ENCODE results near the gene AGBL4. TPM values are rescaled to one million over a fixed set of nuclear protein-coding genes. Genes with fewer than 3 reads are reported as not detected.

The AGBL4 gene
- total and polyA plus RNA-seq, 2 of the 13 experiments (the other 11 are each of a cell fraction or from before 2014, with no cell fraction given) = not detected

GRCh38 chr1:48767975-48768510, 1255.7 kb downstream of the AGBL4 start:
- no peaks in the 10 kb centered on the region for H4K20me1 ChIP-seq (ENCODE audit: insufficient read depth, low read length)
- TF ChIP-seq NAIF1 (CRISPR knock-in tag; IDR thresholded peaks at IDR 0.05; ENCODE audit: borderline replicate concordance) = no peak
- TF ChIP-seq ZNF580 (CRISPR knock-in tag; IDR thresholded peaks at IDR 0.05; ENCODE audit: borderline replicate concordance, low read depth) = no peak
- TF ChIP-seq GPN1 (CRISPR knock-in tag; IDR thresholded peaks at IDR 0.05; ENCODE audit: borderline replicate concordance) = no peak
- TF ChIP-seq ZFP41 (CRISPR knock-in tag; IDR thresholded peaks at IDR 0.05; ENCODE audit: borderline replicate concordance) = no peak
- TF ChIP-seq ZNF235 (CRISPR knock-in tag; IDR thresholded peaks at IDR 0.05; ENCODE audit: borderline replicate concordance) = no peak
- ChIA-PET CTCF (ENCODE audit: low intra/inter-chr PET ratio, low total read pairs) (no interaction called here), POLR2A (no interaction called here)
- H3K79me2 ChIP-seq (ENCODE audit: insufficient read depth, low read length) = no peaks in the 10 kb centered on the region
- DNase-seq (ENCODE audit: low spot score) (no peak), ATAC-seq (no peak), FAIRE-seq (no peak)
- H3K4me1 ChIP-seq (ENCODE audit: insufficient read depth, low read length) = peaks cover 4% of the 10 kb centered on the region
- no peaks in the 10 kb centered on the region for H3K9me3 ChIP-seq (ENCODE audit: low read length)
- no peak overlapping the region for H3K4me3 ChIP-seq (replicated peaks in 1 of 3; ENCODE audit: insufficient read depth in 1 of 3, low read depth in 2 of 3, low read length in 3 of 3)
- in situ Hi-C loops (cut with HindIII; ENCODE audit: extremely low pct_ligation_motif_present, low pct_unique_long_range_greater_than_20kb) (no loop called here), intact Hi-C loops (cut with micrococcal nuclease; ENCODE audit: unreplicated experiment) (no loop called here)
- no peak overlapping the region for H2AFZ ChIP-seq (ENCODE audit: low read length)
- no peaks in the 10 kb centered on the region for H3K36me3 ChIP-seq (replicated peaks in 1 of 2; ENCODE audit: control insufficient read depth in 1 of 2, insufficient read depth in 2 of 2, low read length in 2 of 2)
- no peak overlapping the region for H3K27ac ChIP-seq (ENCODE audit: extremely low read length, insufficient read depth, low read length)
- no peaks in the 10 kb centered on the region for H3K27me3 ChIP-seq (ENCODE audit: control insufficient read depth in 1 of 2, insufficient read depth in 2 of 2, low read length in 2 of 2)
- H3K4me2 ChIP-seq (ENCODE audit: low read depth, low read length) = no peak overlapping the region
- no TSS peak for BruUV-seq (replicated peaks)
- H3K9ac ChIP-seq (ENCODE audit: insufficient read depth, low read depth, low read length) = no peak overlapping the region

GRCh38 chr1:48765335-48765734, 1258.4 kb downstream of the AGBL4 start:
- Histone ChIP-seq H3K27ac (ENCODE audit: extremely low read length, insufficient read depth, low read length) (no peak overlapping the region), H2AFZ (ENCODE audit: low read length) (no peak overlapping the region), H3K4me1 (ENCODE audit: insufficient read depth, low read length) (peaks cover 14% of the 10 kb centered on the region), H3K9me3 (ENCODE audit: low read length) (no peaks in the 10 kb centered on the region), H3K9ac (ENCODE audit: insufficient read depth, low read depth, low read length) (no peak overlapping the region), H3K36me3 (replicated peaks in 1 of 2; ENCODE audit: control insufficient read depth in 1 of 2, insufficient read depth in 2 of 2, low read length in 2 of 2) (no peaks in the 10 kb centered on the region), H3K79me2 (ENCODE audit: insufficient read depth, low read length) (no peaks in the 10 kb centered on the region), H3K4me3 (replicated peaks in 1 of 3; ENCODE audit: insufficient read depth in 1 of 3, low read depth in 2 of 3, low read length in 3 of 3) (no peak overlapping the region), H4K20me1 (ENCODE audit: insufficient read depth, low read length) (no peaks in the 10 kb centered on the region), H3K27me3 (ENCODE audit: control insufficient read depth in 1 of 2, insufficient read depth in 2 of 2, low read length in 2 of 2) (no peaks in the 10 kb centered on the region), H3K4me2 (ENCODE audit: low read depth, low read length) (no peak overlapping the region)
- TF ChIP-seq U2AF2 (IDR thresholded peaks at IDR 0.05; ENCODE audit: low read depth, low read length) (no peak), ZNF670 (CRISPR knock-in tag; IDR thresholded peaks at IDR 0.05; ENCODE audit: borderline replicate concordance) (no peak), ZNF713 (CRISPR knock-in tag; IDR thresholded peaks at IDR 0.05) (no peak), XBP1 (CRISPR knock-in tag; IDR thresholded peaks at IDR 0.05) (no peak), ZNF615 (CRISPR knock-in tag; IDR thresholded peaks at IDR 0.05; ENCODE audit: borderline replicate concordance) (no peak), EED (CRISPR knock-in tag; IDR thresholded peaks at IDR 0.05) (no peak)
- ChIA-PET CTCF (ENCODE audit: low intra/inter-chr PET ratio, low total read pairs) (no interaction called here), POLR2A (no interaction called here)
- in situ Hi-C loops (cut with HindIII; ENCODE audit: extremely low pct_ligation_motif_present, low pct_unique_long_range_greater_than_20kb) (no loop called here), intact Hi-C loops (cut with micrococcal nuclease; ENCODE audit: unreplicated experiment) (no loop called here)
- BruUV-seq (replicated peaks) = no TSS peak
- DNase-seq (ENCODE audit: low spot score) (no peak), ATAC-seq (no peak), FAIRE-seq (no peak)
- 69% methylated on average over 1 of the region's 1 CpG for WGBS (ENCODE audit: low lambda C conversion rate)
